ENCODE results near the gene MATN3. TPM values are rescaled to one million over a fixed set of nuclear protein-coding genes. Genes with fewer than 3 reads are reported as not detected.

The MATN3 gene
- total and polyA plus RNA-seq, 9 of the 15 experiments (the other 6 are each of a cell fraction or from before 2014, with no cell fraction given), result not detected

GRCh38 chr2:20050104-20050645 is 37.7 kb upstream of the MATN3 start (continued):
- TF ChIP-seq PBX2 (CRISPR knock-in tag; IDR thresholded peaks at IDR 0.05; ENCODE audit: low read depth), result no peak
- no peak for TF ChIP-seq PBX2 (tag; conservative IDR thresholded peaks at IDR 0.05; ENCODE audit: low read depth)
- no peak for TF ChIP-seq CAMTA2 (CRISPR knock-in tag; conservative IDR thresholded peaks at IDR 0.05)
- no peak for TF ChIP-seq GTF2F1 (IDR thresholded peaks at IDR 0.05; ENCODE audit: low read depth, low read length)
- no peak for TF ChIP-seq HMG20A (CRISPR knock-in tag; conservative IDR thresholded peaks at IDR 0.05)
- no peak for TF ChIP-seq ZBTB7A (IDR thresholded peaks at IDR 0.05; ENCODE audit: borderline replicate concordance, control insufficient read depth, low read depth, low read length)
- peak; percentile 48; the same call in 1 of the 2 replicates for TF ChIP-seq GATA2 (CRISPR knock-in tag; IDR thresholded peaks at IDR 0.05)
- peak; percentile 41; the same call in 1 of the 2 replicates for TF ChIP-seq SOX6 (IDR thresholded peaks at IDR 0.05)
- TF ChIP-seq MEF2D (tag; conservative IDR thresholded peaks at IDR 0.05; ENCODE audit: low read depth), result no peak
- TF ChIP-seq EHMT2 (IDR thresholded peaks at IDR 0.05), result no peak
- peak; percentile 44; the same call in 1 of the 2 replicates for TF ChIP-seq TAL1 (IDR thresholded peaks at IDR 0.05)
- TF ChIP-seq, protein P1, sequence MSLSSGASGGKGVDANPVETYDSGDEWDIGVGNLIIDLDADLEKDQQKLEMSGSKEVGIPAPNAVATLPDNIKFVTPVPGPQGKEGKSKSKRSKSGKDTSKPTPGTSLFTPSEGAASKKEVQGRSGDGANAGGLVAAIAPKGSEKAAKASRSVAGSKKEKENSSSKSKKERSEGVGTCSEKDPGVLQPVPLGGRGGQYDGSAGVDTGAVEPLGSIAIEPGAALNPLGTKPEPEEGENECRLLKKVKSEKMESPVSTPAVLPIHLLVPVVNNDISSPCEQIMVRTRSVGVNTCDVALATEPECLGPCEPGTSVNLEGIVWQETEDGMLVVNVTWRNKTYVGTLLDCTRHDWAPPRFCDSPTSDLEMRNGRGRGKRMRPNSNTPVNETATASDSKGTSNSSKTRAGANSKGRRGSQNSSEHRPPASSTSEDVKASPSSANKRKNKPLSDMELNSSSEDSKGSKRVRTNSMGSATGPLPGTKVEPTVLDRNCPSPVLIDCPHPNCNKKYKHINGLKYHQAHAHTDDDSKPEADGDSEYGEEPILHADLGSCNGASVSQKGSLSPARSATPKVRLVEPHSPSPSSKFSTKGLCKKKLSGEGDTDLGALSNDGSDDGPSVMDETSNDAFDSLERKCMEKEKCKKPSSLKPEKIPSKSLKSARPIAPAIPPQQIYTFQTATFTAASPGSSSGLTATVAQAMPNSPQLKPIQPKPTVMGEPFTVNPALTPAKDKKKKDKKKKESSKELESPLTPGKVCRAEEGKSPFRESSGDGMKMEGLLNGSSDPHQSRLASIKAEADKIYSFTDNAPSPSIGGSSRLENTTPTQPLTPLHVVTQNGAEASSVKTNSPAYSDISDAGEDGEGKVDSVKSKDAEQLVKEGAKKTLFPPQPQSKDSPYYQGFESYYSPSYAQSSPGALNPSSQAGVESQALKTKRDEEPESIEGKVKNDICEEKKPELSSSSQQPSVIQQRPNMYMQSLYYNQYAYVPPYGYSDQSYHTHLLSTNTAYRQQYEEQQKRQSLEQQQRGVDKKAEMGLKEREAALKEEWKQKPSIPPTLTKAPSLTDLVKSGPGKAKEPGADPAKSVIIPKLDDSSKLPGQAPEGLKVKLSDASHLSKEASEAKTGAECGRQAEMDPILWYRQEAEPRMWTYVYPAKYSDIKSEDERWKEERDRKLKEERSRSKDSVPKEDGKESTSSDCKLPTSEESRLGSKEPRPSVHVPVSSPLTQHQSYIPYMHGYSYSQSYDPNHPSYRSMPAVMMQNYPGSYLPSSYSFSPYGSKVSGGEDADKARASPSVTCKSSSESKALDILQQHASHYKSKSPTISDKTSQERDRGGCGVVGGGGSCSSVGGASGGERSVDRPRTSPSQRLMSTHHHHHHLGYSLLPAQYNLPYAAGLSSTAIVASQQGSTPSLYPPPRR (CRISPR knock-in tag; IDR thresholded peaks at IDR 0.05; ENCODE audit: borderline replicate concordance), result no peak
- peak; percentile 74 for TF ChIP-seq CBFA2T3 (IDR thresholded peaks at IDR 0.05)
- TF ChIP-seq ILK (tag; IDR thresholded peaks at IDR 0.05; ENCODE audit: borderline replicate concordance, low read depth), result no peak
- TF ChIP-seq YBX1 (IDR thresholded peaks at IDR 0.05), result no peak
- TF ChIP-seq, protein P2, sequence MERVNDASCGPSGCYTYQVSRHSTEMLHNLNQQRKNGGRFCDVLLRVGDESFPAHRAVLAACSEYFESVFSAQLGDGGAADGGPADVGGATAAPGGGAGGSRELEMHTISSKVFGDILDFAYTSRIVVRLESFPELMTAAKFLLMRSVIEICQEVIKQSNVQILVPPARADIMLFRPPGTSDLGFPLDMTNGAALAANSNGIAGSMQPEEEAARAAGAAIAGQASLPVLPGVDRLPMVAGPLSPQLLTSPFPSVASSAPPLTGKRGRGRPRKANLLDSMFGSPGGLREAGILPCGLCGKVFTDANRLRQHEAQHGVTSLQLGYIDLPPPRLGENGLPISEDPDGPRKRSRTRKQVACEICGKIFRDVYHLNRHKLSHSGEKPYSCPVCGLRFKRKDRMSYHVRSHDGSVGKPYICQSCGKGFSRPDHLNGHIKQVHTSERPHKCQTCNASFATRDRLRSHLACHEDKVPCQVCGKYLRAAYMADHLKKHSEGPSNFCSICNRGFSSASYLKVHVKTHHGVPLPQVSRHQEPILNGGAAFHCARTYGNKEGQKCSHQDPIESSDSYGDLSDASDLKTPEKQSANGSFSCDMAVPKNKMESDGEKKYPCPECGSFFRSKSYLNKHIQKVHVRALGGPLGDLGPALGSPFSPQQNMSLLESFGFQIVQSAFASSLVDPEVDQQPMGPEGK (CRISPR knock-in tag; IDR thresholded peaks at IDR 0.05; ENCODE audit: borderline replicate concordance), result no peak
- TF ChIP-seq, protein P3, sequence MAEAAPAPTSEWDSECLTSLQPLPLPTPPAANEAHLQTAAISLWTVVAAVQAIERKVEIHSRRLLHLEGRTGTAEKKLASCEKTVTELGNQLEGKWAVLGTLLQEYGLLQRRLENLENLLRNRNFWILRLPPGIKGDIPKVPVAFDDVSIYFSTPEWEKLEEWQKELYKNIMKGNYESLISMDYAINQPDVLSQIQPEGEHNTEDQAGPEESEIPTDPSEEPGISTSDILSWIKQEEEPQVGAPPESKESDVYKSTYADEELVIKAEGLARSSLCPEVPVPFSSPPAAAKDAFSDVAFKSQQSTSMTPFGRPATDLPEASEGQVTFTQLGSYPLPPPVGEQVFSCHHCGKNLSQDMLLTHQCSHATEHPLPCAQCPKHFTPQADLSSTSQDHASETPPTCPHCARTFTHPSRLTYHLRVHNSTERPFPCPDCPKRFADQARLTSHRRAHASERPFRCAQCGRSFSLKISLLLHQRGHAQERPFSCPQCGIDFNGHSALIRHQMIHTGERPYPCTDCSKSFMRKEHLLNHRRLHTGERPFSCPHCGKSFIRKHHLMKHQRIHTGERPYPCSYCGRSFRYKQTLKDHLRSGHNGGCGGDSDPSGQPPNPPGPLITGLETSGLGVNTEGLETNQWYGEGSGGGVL (CRISPR knock-in tag; IDR thresholded peaks at IDR 0.05), result no peak
- TF ChIP-seq EP300 (IDR thresholded peaks at IDR 0.05; ENCODE audit: low read length), result peak; percentile 18; the same call in 1 of the 2 replicates

All from K562 (cell line).